HEK293T (cell line): ENCODE measurements around the gene LRRC4C.

Source experiments
- ARNT ChIP-seq: fragments of 450-650 bp; IDR thresholded peaks from 2 replicates; pipeline ENCODE4 v1.6.1; 2017; ENCODE audit warnings: mild to moderate bottlenecking
- BHLHE40 ChIP-seq: fragments of 450-650 bp; IDR thresholded peaks from 2 replicates; pipeline ENCODE4 v1.6.1; 2016; ENCODE audit warnings: mild to moderate bottlenecking, moderate library complexity, borderline replicate concordance
- FOXA1 ChIP-seq: fragments of 450-650 bp; IDR thresholded peaks from 2 replicates; pipeline ENCODE4 v1.6.1; 2016; ENCODE audit warnings: mild to moderate bottlenecking
- FOXK2 ChIP-seq: fragments of 450-650 bp; IDR thresholded peaks from 2 replicates; pipeline ENCODE4 v1.6.1; 2016; ENCODE audit warnings: mild to moderate bottlenecking
- FOXM1 ChIP-seq: fragments of 450-650 bp; IDR thresholded peaks from 2 replicates; pipeline ENCODE4 v1.6.1; 2017; ENCODE audit warnings: mild to moderate bottlenecking, borderline replicate concordance
- L3MBTL2 ChIP-seq: fragments of 450-650 bp; conservative IDR thresholded peaks from 2 replicates; pipeline ENCODE4 v1.6.1; 2016; ENCODE audit warnings: mild to moderate bottlenecking
- NFRKB ChIP-seq: fragments of 450-650 bp; IDR thresholded peaks from 2 replicates; pipeline ENCODE4 v1.6.1; 2016; ENCODE audit warnings: mild to moderate bottlenecking, moderate library complexity
- SP1 ChIP-seq: fragments of 450-650 bp; IDR thresholded peaks from 2 replicates; pipeline ENCODE4 v1.6.1; 2017
- SUZ12 ChIP-seq: fragments of 450-650 bp; IDR thresholded peaks from 2 replicates; pipeline ENCODE4 v1.6.1; 2016; ENCODE audit warnings: mild to moderate bottlenecking
- TARDBP ChIP-seq: fragments of 450-650 bp; IDR thresholded peaks from 2 replicates; pipeline ENCODE4 v1.6.1; 2016
- ZNF384 ChIP-seq: fragments of 450-650 bp; IDR thresholded peaks from 2 replicates; pipeline ENCODE4 v1.6.1; 2016
- TF ChIP-seq, protein P1 (sequence below): fragments of 450-650 bp; IDR thresholded peaks from 2 replicates; pipeline ENCODE4 v1.6.1; 2016

DNA sequence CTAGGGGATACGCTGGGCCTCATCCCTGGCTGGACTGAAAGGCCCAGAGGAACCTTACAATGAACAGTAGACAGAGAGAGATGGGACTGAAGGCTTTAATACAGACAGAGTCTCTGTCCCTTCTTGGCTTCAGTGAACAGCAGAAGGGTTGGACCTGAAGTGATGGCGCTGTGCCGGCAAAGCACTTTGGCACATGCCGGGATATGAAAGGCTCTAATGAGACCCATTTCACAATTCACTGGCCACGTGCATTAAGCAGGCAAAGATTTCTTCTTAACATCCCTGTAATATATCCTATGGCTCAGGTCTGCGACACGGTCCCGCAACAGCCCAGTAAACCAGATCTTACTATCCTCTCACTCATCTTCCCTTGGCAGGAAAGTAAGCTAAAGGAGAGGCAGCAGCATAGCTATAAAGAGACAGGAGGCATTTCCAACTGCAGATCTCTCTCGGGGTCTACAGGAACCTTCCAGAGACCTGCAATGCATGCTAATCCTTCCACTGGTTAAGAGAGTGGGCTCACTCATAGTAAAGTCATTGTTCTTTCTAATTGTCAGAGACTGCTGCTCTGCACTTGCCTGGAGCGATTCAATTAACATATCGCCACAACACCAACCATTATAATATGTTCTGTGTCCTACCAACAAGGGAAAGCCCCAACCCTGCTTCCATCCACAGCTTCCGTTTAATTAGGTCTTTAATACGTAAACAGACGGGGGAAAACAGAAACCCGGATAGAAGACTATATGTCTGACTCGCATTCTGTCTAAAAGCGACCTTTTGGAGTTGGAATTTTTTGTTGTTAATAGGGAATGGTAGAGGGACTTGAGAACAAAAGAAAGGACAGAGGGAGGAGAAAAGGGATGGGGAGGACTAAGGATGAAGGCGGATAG, 1179.0 kb downstream of the LRRC4C start:
- TF ChIP-seq BHLHE40 (no peak), ARNT (no peak), FOXA1 (no peak), L3MBTL2 (no peak), SP1 (no peak), SUZ12 (no peak), NFRKB (no peak), ZNF384 (no peak), FOXM1 (no peak), TARDBP (no peak), FOXK2 (no peak)
- TF ChIP-seq, protein P1, sequence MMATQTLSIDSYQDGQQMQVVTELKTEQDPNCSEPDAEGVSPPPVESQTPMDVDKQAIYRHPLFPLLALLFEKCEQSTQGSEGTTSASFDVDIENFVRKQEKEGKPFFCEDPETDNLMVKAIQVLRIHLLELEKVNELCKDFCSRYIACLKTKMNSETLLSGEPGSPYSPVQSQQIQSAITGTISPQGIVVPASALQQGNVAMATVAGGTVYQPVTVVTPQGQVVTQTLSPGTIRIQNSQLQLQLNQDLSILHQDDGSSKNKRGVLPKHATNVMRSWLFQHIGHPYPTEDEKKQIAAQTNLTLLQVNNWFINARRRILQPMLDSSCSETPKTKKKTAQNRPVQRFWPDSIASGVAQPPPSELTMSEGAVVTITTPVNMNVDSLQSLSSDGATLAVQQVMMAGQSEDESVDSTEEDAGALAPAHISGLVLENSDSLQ, result no peak
